Measurements from ENCODE around the gene PUS1. TPM values are rescaled to one million over a fixed set of nuclear protein-coding genes. Genes with fewer than 3 reads are reported as not detected.

Gene PUS1
- total RNA-seq, 1 experiment from 2014 or later, result 74.0 TPM

GRCh38 chr12:131942671-131943070 is 13.6 kb downstream of the PUS1 start:
- no TSS peak for BruUV-seq (replicated peaks)
- no peaks in the 10 kb centered on the region for H3K9me2 ChIP-seq (replicated peaks; ENCODE audit: low read length)
- H3K27ac ChIP-seq (ENCODE audit: low read length), result no peak overlapping the region
- ChIA-PET POLR2A (ENCODE audit: unreplicated experiment) (no interaction called here), CTCF (no interaction called here)
- peaks cover 1% of the 10 kb centered on the region for H3F3A ChIP-seq (ENCODE audit: low read length, unreplicated experiment)
- no peaks in the 10 kb centered on the region for H3K4me1 ChIP-seq (ENCODE audit: insufficient read depth, low read length)
- no peak overlapping the region for H3K4me2 ChIP-seq (ENCODE audit: low read length)
- no peak overlapping the region for H2AFZ ChIP-seq (ENCODE audit: low read length)
- H3K36me3 ChIP-seq (ENCODE audit: low read depth, low read length), result peaks cover 41% of the 10 kb centered on the region
- H3K79me2 ChIP-seq (ENCODE audit: low read length), result no peaks in the 10 kb centered on the region
- no peak for TF ChIP-seq EZH2phosphoT487 (IDR thresholded peaks at IDR 0.05; ENCODE audit: borderline replicate concordance, low read length)
- H4K20me1 ChIP-seq (ENCODE audit: low read length), result no peaks in the 10 kb centered on the region
- no peaks in the 10 kb centered on the region for H3K9me3 ChIP-seq (ENCODE audit: low read length)
- H3K27me3 ChIP-seq (ENCODE audit: low read length), result no peaks in the 10 kb centered on the region
- DNase-seq (no peak), ATAC-seq (no peak)
- intact Hi-C loops (cut with micrococcal nuclease), result no loop called here
- no peak overlapping the region for H3K9ac ChIP-seq (ENCODE audit: low read length)
- H3K4me3 ChIP-seq (ENCODE audit: low read length), result no peak overlapping the region

DNA sequence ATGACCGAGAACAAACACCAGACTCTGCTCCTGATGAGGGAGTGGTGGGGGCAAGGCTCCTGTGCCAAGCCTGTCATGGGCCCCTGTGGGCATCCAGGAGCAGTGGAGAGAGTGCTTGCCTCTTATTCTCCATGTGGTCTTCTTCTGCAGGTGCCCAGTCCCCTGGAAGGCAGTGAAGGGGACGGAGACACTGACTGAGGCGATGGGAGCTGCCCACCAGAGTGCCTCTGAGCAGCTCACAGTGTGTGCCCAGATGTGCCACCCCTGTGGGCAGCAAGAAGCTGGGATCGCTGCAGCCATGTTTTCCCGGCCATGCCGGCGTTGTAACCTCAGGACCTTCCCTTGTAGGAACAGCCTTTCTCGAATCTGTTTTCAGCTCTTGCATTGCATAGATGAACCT is 14.3 kb downstream of the PUS1 start:
- H4K20me1 ChIP-seq (ENCODE audit: low read length), result no peaks in the 10 kb centered on the region
- DNase-seq (no peak), ATAC-seq (no peak)
- CTCF ChIA-PET, result no interaction called here
- no peak overlapping the region for H3K4me2 ChIP-seq (ENCODE audit: low read length)
- no peaks in the 10 kb centered on the region for H3K27me3 ChIP-seq (ENCODE audit: low read length)
- H3K27ac ChIP-seq (ENCODE audit: low read length), result no peak overlapping the region
- H2AFZ ChIP-seq (ENCODE audit: low read length), result no peak overlapping the region
- no peaks in the 10 kb centered on the region for H3K4me1 ChIP-seq (ENCODE audit: insufficient read depth, low read length)
- H3K79me2 ChIP-seq (ENCODE audit: low read length), result no peaks in the 10 kb centered on the region
- TF ChIP-seq EZH2phosphoT487 (IDR thresholded peaks at IDR 0.05; ENCODE audit: borderline replicate concordance, low read length), result no peak
- BruUV-seq (replicated peaks), result no TSS peak
- intact Hi-C loops (cut with micrococcal nuclease), result no loop called here
- H3K9ac ChIP-seq (ENCODE audit: low read length), result no peak overlapping the region
- H3K4me3 ChIP-seq (ENCODE audit: low read length), result no peak overlapping the region
- no peaks in the 10 kb centered on the region for H3K9me2 ChIP-seq (replicated peaks; ENCODE audit: low read length)
- peaks cover 37% of the 10 kb centered on the region for H3K36me3 ChIP-seq (ENCODE audit: low read depth, low read length)
- POLR2A ChIA-PET (ENCODE audit: unreplicated experiment), result no interaction called here
- H3K9me3 ChIP-seq (ENCODE audit: low read length), result no peaks in the 10 kb centered on the region
- peaks cover 7% of the 10 kb centered on the region for H3F3A ChIP-seq (ENCODE audit: low read length, unreplicated experiment)

- Histone ChIP-seq H3K9ac (ENCODE audit: low read length) (no peak overlapping the region), H3K9me2 (replicated peaks; ENCODE audit: low read length) (no peaks in the 10 kb centered on the region), H3K9me3 (ENCODE audit: low read length) (no peaks in the 10 kb centered on the region), H3K4me3 (ENCODE audit: low read length) (no peak overlapping the region), H3K4me2 (ENCODE audit: low read length) (no peak overlapping the region), H3K4me1 (ENCODE audit: insufficient read depth, low read length) (no peaks in the 10 kb centered on the region), H3K36me3 (ENCODE audit: low read depth, low read length) (peaks cover 36% of the 10 kb centered on the region), H4K20me1 (ENCODE audit: low read length) (no peaks in the 10 kb centered on the region), H3K27me3 (ENCODE audit: low read length) (no peaks in the 10 kb centered on the region), H2AFZ (ENCODE audit: low read length) (no peak overlapping the region), H3K79me2 (ENCODE audit: low read length) (no peaks in the 10 kb centered on the region), H3F3A (ENCODE audit: low read length, unreplicated experiment) (peaks cover 10% of the 10 kb centered on the region), H3K27ac (ENCODE audit: low read length) (no peak overlapping the region)
- TF ChIP-seq EZH2phosphoT487 (IDR thresholded peaks at IDR 0.05; ENCODE audit: borderline replicate concordance, low read length) (no peak), CTCF (conservative IDR thresholded peaks at IDR 0.05; ENCODE audit: low read depth, low read length) (no peak), EZH2 (IDR thresholded peaks at IDR 0.05; ENCODE audit: low read length, unreplicated experiment) (no peak)
- DNase-seq (no peak), ATAC-seq (no peak)
- intact Hi-C loops (cut with micrococcal nuclease), result no loop called here
- BruUV-seq (replicated peaks), result no TSS peak
- POLR2A ChIA-PET (ENCODE audit: unreplicated experiment), result no interaction called here
- CTCF ChIA-PET, result no interaction called here
Observed at GRCh38 chr12:131943876-131944275, 14.8 kb downstream of the PUS1 start.

GRCh38 chr12:131944601-131945251 is 15.7 kb downstream of the PUS1 start:
- no peak for TF ChIP-seq EZH2 (IDR thresholded peaks at IDR 0.05; ENCODE audit: low read length, unreplicated experiment)
- TF ChIP-seq CTCF (conservative IDR thresholded peaks at IDR 0.05; ENCODE audit: low read depth, low read length), result no peak
- no peak for TF ChIP-seq EZH2phosphoT487 (IDR thresholded peaks at IDR 0.05; ENCODE audit: borderline replicate concordance, low read length)
- no peak overlapping the region for H3K9ac ChIP-seq (ENCODE audit: low read length)
- ChIA-PET CTCF (no interaction called here), POLR2A (ENCODE audit: unreplicated experiment) (no interaction called here)
- H4K20me1 ChIP-seq (ENCODE audit: low read length), result no peaks in the 10 kb centered on the region
- H3F3A ChIP-seq (ENCODE audit: low read length, unreplicated experiment), result peaks cover 11% of the 10 kb centered on the region
- H3K36me3 ChIP-seq (ENCODE audit: low read depth, low read length), result peaks cover 29% of the 10 kb centered on the region
- no peaks in the 10 kb centered on the region for H3K27me3 ChIP-seq (ENCODE audit: low read length)
- H3K27ac ChIP-seq (ENCODE audit: low read length), result no peak overlapping the region
- H3K4me2 ChIP-seq (ENCODE audit: low read length), result no peak overlapping the region
- no TSS peak for BruUV-seq (replicated peaks)
- H3K9me3 ChIP-seq (ENCODE audit: low read length), result no peaks in the 10 kb centered on the region
- no peaks in the 10 kb centered on the region for H3K4me1 ChIP-seq (ENCODE audit: insufficient read depth, low read length)
- intact Hi-C loops (cut with micrococcal nuclease), result no loop called here
- no peak for ATAC-seq
- no peaks in the 10 kb centered on the region for H3K79me2 ChIP-seq (ENCODE audit: low read length)
- no peak overlapping the region for H3K4me3 ChIP-seq (ENCODE audit: low read length)
- H2AFZ ChIP-seq (ENCODE audit: low read length), result no peak overlapping the region
- DNase-seq, result no peak
- no peaks in the 10 kb centered on the region for H3K9me2 ChIP-seq (replicated peaks; ENCODE audit: low read length)
